T-helper 1 cell treated with Interleukin-12 subunit alpha and Interleukin-12 subunit beta and Interleukin-4 antibody, amounts not matched to agents 30 ng/mL and 1 ng/mL, for 36 hours (primary cell): ENCODE results near the gene PDZD2. TPM values are rescaled to one million over a fixed set of nuclear protein-coding genes. Genes with fewer than 3 reads are reported as not detected.
"Not testable (repeated sequence)": the region's sequence is repeated elsewhere in the genome, so short reads cannot be mapped to it uniquely, and the experiment has no call there.

Source experiments
- intact Hi-C: fragments of 100-400 bp; cut with micrococcal nuclease; formaldehyde crosslinking; loops from one replicate; pipeline ENCODE4 v1.15.1; 2024
- total RNA-seq: library from RNA; stranded (reverse); gene quantifications from 2 replicates; pipeline ENCODE4 v1.2.3, GENCODE V29; 2022

The PDZD2 gene
- total RNA-seq, 1 donor from 2014 or later = not detected

GRCh38 chr5:31963358-31964006 is 324.6 kb downstream of the PDZD2 start:
- intact Hi-C loops = no loop called here

GRCh38 chr5:31964007-31964360 is 325.1 kb downstream of the PDZD2 start:
- intact Hi-C loops = no loop called here

- intact Hi-C loops = no loop called here
Measured at GRCh38 chr5:31965227-31965626, 326.3 kb downstream of the PDZD2 start.

GRCh38 chr5:31966936-31967335 is 328.0 kb downstream of the PDZD2 start:
- intact Hi-C loops = no loop called here

- intact Hi-C loops = no loop called here
Measured at GRCh38 chr5:31967461-31967860, 328.5 kb downstream of the PDZD2 start.

- intact Hi-C loops = no loop called here
Measured at GRCh38 chr5:31972558-31972957, 333.6 kb downstream of the PDZD2 start.

- intact Hi-C loops = not testable (repeated sequence)
Measured at GRCh38 chr5:31975189-31975612, 336.3 kb downstream of the PDZD2 start.

GRCh38 chr5:31976169-31976568 is 337.2 kb downstream of the PDZD2 start:
- intact Hi-C loops = no loop called here

GRCh38 chr5:31981361-31981945 is 342.5 kb downstream of the PDZD2 start:
- intact Hi-C loops = no loop called here

GRCh38 chr5:31982027-31982426 is 343.1 kb downstream of the PDZD2 start:
- intact Hi-C loops = no loop called here

- intact Hi-C loops = no loop called here
Measured at GRCh38 chr5:31982621-31983020, 343.7 kb downstream of the PDZD2 start.

GRCh38 chr5:31983851-31984250 is 344.9 kb downstream of the PDZD2 start:
- intact Hi-C loops = no loop called here

GRCh38 chr5:31984691-31985090 is 345.8 kb downstream of the PDZD2 start:
- intact Hi-C loops = no loop called here

GRCh38 chr5:31986101-31986500 is 347.2 kb downstream of the PDZD2 start:
- intact Hi-C loops = no loop called here

GRCh38 chr5:31987985-31988710 is 349.2 kb downstream of the PDZD2 start:
- intact Hi-C loops = no loop called here

- intact Hi-C loops = no loop called here
Measured at GRCh38 chr5:31990081-31990650, 351.2 kb downstream of the PDZD2 start.

GRCh38 chr5:31990701-31991110 is 351.8 kb downstream of the PDZD2 start:
- intact Hi-C loops = no loop called here

GRCh38 chr5:31992377-31992776 is 353.4 kb downstream of the PDZD2 start:
- intact Hi-C loops = no loop called here

GRCh38 chr5:31993165-31993961 is 354.4 kb downstream of the PDZD2 start:
- intact Hi-C loops = no loop called here

- intact Hi-C loops = no loop called here
Measured at GRCh38 chr5:31995006-31995405, 356.1 kb downstream of the PDZD2 start.

GRCh38 chr5:31995714-31996113 is 356.8 kb downstream of the PDZD2 start:
- intact Hi-C loops = no loop called here

GRCh38 chr5:31996909-31997308 is 358.0 kb downstream of the PDZD2 start:
- intact Hi-C loops = no loop called here
